ENCODE measurements around the gene OR51F2.
"Not testable (repeated sequence)": the region's sequence is repeated elsewhere in the genome, so short reads cannot be mapped to it uniquely, and the experiment has no call there.

The OR51F2 gene, protein sequence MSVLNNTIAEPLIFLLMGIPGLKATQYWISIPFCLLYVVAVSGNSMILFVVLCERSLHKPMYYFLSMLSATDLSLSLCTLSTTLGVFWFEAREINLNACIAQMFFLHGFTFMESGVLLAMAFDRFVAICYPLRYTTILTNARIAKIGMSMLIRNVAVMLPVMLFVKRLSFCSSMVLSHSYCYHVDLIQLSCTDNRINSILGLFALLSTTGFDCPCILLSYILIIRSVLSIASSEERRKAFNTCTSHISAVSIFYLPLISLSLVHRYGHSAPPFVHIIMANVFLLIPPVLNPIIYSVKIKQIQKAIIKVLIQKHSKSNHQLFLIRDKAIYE

DNA sequence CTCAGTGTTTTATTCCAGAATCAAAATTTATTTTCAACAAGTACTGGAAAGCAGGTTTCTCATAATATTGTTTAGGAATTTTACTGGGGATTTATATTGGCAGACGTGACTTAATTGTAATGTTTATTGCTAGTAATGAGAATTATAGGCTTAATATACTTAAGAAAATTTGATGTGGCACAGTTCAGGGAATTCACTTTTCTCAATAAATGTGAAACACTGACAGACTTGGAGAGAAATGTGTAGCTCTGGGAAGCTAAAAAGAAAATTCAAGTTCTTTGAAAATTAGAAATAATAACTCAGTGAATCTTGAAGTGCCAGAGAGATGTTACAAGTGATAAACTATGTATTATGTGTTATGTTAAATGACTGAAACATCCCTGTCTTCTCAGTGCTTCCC lies at the start of gene OR51F2:
TSS of gene OR51F2 (plus strand) at position 301 of the 400 bp plus-strand sequence. CDS start 101 bp downstream, outside the sequence.
- Mint-ChIP-seq H3K36me3 (no peaks in the 10 kb centered on the region), H3K4me1 (no peaks in the 10 kb centered on the region), H3K9me3 (no peaks in the 10 kb centered on the region), H3K4me3 (no peak within 1 kb of the TSS), H3K27ac (no peak within 1 kb of the TSS)
- ATAC-seq (no peak), DNase-seq (ENCODE audit: low spot score in 2 of 2) (no peak)

DNA sequence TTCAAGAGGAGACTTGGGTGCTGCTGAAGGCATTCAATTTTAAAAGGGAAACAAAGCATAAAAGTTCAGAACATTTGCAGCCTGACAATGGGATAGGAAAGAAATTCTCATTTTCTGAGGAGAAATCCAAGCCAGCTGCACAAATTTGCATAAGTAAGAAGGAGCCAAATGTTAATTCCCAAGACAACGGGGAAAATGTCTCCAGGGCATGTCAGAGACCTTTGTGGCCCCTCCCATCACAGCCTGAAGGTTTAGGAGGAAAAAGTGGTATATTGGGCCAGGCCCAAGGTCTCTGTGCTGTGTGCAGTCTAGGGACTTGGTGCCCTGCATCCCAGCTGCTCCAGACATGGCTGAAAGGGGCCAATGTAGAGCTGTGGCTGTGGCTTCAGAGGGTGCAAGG lies 38.7 kb upstream of the OR51F2 start:
- Mint-ChIP-seq H3K27ac (no peak overlapping the region), H3K9me3 (peaks cover 2% of the 10 kb centered on the region), H3K4me1 (no peaks in the 10 kb centered on the region), H3K4me3 (no peak overlapping the region), H3K36me3 (no peaks in the 10 kb centered on the region)
- ATAC-seq (no peak), DNase-seq (ENCODE audit: low spot score in 2 of 2) (no peak)

DNA sequence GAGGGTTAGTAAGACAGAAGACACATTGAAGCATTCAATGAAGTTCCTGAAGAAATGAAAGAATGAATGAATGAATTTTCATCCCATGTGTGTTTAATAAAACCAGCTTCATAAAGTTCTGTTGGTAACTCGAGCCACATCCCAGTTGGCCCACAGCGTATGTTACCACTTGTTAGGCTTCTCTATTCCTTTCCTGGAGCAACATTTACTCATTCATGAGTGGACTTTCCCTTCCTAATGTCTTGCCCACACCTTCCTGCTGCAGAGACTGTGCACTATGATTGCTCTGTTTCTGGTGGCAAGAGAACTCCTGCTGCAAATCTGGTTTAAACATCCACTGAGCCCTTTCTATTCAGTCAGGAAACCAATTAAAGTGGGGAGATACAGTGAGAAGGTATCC lies 23.9 kb upstream of the OR51F2 start:
- H3K27ac Mint-ChIP-seq = no peak overlapping the region
- ATAC-seq (no peak), DNase-seq (ENCODE audit: low spot score in 2 of 2) (no peak)
- H3K36me3 Mint-ChIP-seq = no peaks in the 10 kb centered on the region
- no peaks in the 10 kb centered on the region for H3K4me1 Mint-ChIP-seq
- no peaks in the 10 kb centered on the region for H3K9me3 Mint-ChIP-seq
- no peak overlapping the region for H3K4me3 Mint-ChIP-seq

DNA sequence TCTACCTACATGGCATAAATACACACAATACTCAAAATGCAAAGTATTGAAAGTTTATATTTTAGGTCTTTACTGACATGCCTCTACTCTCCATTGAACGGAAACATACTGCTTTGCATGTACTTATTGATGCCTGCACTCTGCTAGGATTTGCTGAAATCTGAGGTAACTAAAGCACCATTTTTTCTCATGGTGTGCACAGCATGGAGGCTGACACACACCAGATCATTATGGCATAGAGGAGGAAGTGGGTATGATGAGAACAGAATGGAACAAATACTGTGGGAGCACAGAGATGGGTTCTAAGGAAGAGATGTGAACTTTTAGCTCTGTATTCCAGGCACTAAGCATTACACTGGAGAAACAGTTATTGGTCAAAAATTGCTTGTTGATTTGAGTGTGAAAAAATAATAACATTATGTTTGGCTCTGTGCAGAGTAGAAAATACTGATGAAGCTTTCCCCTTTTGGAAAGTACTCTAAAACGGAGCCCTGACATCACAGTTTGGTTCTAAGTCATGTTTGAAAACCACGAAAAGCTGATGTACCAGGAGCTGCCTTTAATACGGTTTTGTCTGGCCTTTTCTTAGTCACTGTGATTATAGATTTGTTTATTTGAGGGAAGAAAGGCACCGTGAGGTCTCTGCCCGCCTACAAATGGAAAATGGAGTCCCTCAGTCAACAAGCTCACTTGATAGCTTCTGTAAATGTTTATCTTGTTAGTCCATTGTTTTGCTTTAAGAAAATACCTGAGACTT lies 22.5 kb upstream of the OR51F2 start:
- Mint-ChIP-seq H3K4me1 (no peaks in the 10 kb centered on the region), H3K27ac (no peak overlapping the region), H3K36me3 (no peaks in the 10 kb centered on the region), H3K4me3 (no peak overlapping the region), H3K9me3 (no peaks in the 10 kb centered on the region)
- DNase-seq (ENCODE audit: low spot score in 2 of 2) (no peak), ATAC-seq (peak; percentile 45)

DNA sequence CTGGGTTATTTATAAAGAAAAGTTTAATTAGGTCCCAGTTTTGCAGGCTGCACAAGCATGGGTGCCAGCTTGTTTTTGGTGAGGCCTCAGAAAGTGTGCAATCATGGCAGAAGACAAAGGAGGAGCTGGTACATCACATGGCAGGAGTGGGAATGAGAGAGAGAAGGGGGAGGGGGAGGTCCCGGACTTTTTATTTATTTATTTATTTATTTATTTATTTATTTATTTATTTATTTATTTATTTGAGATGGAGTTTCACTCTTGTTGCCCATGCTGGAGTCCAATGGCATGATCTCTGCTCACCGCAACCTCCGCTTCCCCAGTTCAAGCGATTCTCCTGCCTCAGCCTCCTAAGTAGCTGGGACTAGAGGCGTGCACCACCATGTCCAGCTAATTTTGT lies 19.8 kb upstream of the OR51F2 start:
- not testable (repeated sequence) for H3K9me3 Mint-ChIP-seq; H3K4me3 Mint-ChIP-seq; H3K27ac Mint-ChIP-seq; H3K36me3 Mint-ChIP-seq; DNase-seq (ENCODE audit: low spot score in 2 of 2); H3K4me1 Mint-ChIP-seq; ATAC-seq

DNA sequence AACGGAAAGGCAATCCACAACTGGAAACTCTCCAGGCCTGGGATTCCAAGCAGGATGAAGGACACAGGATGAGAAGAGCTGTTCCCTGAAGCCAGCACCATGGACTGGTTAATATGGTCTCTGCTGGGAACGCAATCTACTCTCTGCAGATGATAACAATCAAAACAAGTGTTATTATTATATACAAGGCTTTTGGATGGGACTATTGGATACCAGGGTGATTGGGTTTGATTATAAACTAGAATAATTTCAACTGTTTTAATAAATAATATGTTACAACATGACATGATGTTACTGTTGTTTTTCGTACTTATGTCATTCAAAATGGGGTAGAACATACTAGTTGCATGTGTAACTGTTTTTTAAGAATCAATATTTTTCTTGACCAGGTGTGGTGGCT lies 16.8 kb upstream of the OR51F2 start, which contains the start of gene OR52R1:
TSS of gene OR52R1 (minus strand) at position 101 of the 400 bp plus-strand sequence. CDS start at position 101, 0 bp downstream.
- no peaks in the 10 kb centered on the region for H3K9me3 Mint-ChIP-seq
- no peak within 1 kb of the TSS for H3K4me3 Mint-ChIP-seq
- no peak for ATAC-seq
- no peak for DNase-seq (ENCODE audit: low spot score in 2 of 2)
- H3K36me3 Mint-ChIP-seq = no peaks in the 10 kb centered on the region
- H3K27ac Mint-ChIP-seq = no peak within 1 kb of the TSS
- H3K4me1 Mint-ChIP-seq = no peaks in the 10 kb centered on the region

DNA sequence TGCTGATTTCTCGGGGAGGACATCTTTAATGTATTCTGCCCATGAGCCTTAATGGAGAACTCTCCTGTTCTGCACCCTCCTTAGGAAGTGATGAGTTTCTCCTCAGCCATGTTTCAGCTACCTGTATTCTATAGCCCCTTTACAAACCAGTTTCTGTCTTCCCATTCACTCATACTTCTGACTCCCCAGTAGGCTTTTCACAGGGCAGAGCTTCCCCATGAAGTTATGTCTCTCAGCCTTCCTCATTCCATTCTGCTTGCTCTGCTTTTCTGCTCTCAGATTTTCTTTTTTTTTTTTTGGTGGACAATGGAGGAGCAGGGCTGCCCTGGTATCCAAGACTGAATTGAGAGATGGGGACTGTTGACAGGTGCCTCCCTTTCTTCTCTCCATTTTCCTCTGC lies 12.6 kb upstream of the OR51F2 start:
- H3K4me1 Mint-ChIP-seq = no peaks in the 10 kb centered on the region
- no peaks in the 10 kb centered on the region for H3K9me3 Mint-ChIP-seq
- no peaks in the 10 kb centered on the region for H3K36me3 Mint-ChIP-seq
- ATAC-seq = no peak
- H3K27ac Mint-ChIP-seq = no peak overlapping the region
- no peak for DNase-seq (ENCODE audit: low spot score in 2 of 2)
- H3K4me3 Mint-ChIP-seq = no peak overlapping the region

DNA sequence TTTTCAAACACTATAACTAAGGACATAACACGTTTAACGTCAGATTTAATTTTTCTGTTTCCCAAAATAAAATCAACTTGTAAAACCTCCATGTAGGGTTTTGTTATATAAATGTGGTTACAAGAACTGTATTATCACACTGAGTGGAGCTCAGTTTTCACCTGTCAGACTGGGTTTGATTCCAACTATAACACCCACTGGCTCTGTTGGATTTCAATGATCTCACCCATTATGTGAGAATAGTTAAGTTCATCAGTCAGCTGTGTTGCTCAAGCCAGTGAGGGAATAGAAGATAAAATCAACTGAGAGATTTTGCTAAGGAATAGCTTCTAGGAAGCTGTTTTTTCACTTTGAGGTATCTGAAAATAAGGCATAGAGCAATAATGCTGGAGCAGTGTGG lies 11.9 kb upstream of the OR51F2 start:
- H3K27ac Mint-ChIP-seq = no peak overlapping the region
- H3K4me3 Mint-ChIP-seq = no peak overlapping the region
- no peaks in the 10 kb centered on the region for H3K4me1 Mint-ChIP-seq
- H3K9me3 Mint-ChIP-seq = no peaks in the 10 kb centered on the region
- no peaks in the 10 kb centered on the region for H3K36me3 Mint-ChIP-seq
- ATAC-seq (no peak), DNase-seq (ENCODE audit: low spot score in 2 of 2) (no peak)

DNA sequence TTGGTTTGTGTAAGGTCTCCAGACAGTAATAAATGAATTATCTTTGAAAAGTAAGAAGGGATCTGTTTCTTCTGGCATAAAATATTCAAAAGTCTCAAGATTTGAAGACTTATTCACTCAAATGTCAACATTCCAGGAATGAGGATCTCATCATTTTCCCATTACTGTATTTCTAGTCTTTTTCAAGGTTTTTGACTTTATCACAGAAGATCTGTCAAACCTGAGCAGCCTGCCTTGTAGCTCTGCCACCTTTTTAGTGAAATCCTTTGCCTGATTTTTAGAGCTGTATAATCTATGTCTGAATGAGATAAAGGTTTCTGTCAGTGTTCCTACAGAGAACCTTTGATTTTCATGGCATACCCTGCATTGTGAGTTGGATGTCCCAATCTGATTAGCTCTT lies 4.0 kb downstream of the OR51F2 start:
- H3K4me3 Mint-ChIP-seq = no peak overlapping the region
- H3K36me3 Mint-ChIP-seq = no peaks in the 10 kb centered on the region
- no peaks in the 10 kb centered on the region for H3K4me1 Mint-ChIP-seq
- no peak overlapping the region for H3K27ac Mint-ChIP-seq
- ATAC-seq = no peak
- no peaks in the 10 kb centered on the region for H3K9me3 Mint-ChIP-seq
- DNase-seq (ENCODE audit: low spot score in 2 of 2) = no peak

DNA sequence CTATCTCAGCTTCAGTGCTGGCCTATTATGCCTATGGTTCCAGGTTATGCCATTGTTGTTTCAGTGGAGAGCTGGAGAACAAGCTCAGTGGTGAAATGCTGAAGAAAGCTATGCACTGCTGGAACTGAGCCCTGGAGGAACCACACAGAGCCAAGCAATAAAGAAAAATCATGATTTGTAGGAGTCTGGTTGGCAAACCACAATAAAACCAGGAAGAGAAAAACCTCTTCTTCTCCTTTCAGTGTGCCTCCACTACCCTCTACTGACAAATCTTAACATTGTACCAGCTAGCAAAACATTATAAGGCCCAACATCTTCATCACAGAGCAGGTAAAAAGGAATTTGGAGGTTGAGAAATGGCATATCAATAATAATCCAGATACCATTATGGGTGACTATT lies 5.3 kb downstream of the OR51F2 start:
- Mint-ChIP-seq H3K27ac (no peak overlapping the region), H3K36me3 (no peaks in the 10 kb centered on the region), H3K4me1 (no peaks in the 10 kb centered on the region), H3K4me3 (no peak overlapping the region), H3K9me3 (no peaks in the 10 kb centered on the region)
- no peak for DNase-seq (ENCODE audit: low spot score in 2 of 2)
- ATAC-seq = no peak

DNA sequence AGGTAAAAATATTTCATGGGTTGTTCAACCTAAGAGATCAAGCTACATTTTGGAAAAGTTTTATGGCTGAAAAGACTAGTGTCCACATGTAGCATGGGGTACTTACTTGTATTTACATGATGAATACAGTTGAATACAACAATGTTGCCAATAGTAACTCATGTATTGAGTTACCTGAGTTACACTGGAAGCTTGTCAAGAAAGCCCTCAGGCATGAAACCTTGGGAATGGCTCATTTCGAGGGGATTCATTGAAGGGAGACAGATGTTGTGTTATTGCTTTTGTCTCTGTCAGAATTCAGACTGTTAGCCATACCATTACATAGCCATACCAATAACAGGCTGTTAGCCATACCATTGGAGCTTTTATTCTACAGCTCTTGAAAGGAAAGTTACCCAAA lies 9.2 kb downstream of the OR51F2 start:
- Mint-ChIP-seq H3K4me3 (no peak overlapping the region), H3K9me3 (no peaks in the 10 kb centered on the region), H3K27ac (no peak overlapping the region), H3K4me1 (no peaks in the 10 kb centered on the region), H3K36me3 (no peaks in the 10 kb centered on the region)
- ATAC-seq = no peak
- no peak for DNase-seq (ENCODE audit: low spot score in 2 of 2)

DNA sequence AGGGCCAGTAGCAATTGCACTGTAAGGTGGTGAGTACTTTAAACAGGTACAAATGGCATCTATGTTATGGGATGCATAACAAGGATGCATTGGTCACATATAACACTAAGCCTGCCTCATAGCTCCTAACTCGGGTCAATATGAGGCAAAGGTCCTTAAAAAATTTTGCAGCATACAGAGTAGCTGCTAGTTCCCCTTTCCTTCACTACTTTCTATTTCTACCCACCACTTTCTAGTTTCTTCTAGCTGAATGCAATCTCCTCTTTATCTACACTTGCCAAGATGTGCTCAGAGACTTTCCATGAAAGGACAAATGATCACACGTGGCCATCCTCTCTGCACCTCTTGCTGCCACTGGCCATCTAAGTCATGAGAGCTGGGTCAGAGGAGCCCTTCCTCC lies 9.8 kb downstream of the OR51F2 start:
- H3K36me3 Mint-ChIP-seq = no peaks in the 10 kb centered on the region
- no peaks in the 10 kb centered on the region for H3K9me3 Mint-ChIP-seq
- no peak for DNase-seq (ENCODE audit: low spot score in 2 of 2)
- no peak for ATAC-seq
- H3K27ac Mint-ChIP-seq = no peak overlapping the region
- no peak overlapping the region for H3K4me3 Mint-ChIP-seq
- H3K4me1 Mint-ChIP-seq = no peaks in the 10 kb centered on the region

DNA sequence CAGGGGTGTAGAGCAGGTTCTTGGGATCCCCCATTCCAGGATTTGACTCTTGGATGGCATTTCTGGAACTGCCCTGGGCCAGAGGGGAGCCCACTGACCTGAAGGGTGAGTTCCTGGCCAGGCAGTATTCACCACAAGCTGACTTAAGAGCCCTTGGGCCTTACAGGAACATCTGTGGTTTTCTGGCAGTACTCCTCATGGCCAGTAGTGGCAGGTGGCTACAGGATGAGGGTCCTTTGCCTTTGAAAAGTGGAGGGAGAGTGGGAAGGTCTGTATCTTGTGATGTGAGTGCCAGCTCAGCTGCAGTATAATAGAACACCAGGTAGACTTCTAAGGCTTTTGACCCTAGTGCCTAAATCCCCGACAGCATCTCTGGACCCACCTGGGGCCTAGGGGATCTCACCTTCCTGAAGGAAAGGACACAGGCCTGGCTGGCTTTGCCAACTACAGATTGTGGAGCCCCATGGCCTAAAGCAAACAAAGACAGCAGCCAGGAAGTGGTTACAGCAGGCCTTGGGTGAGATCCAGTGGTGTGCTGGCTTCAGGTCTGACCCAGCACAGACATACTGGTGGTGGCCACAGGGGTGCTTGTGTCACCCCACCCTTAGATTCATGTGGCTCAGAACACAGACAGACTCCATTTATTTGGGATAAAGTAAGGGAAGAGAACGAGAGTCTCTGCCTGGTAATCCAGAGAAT lies 18.9 kb downstream of the OR51F2 start:
- H3K36me3 Mint-ChIP-seq = no peaks in the 10 kb centered on the region
- no peak overlapping the region for H3K27ac Mint-ChIP-seq
- peak; percentile 16 for ATAC-seq

DNA sequence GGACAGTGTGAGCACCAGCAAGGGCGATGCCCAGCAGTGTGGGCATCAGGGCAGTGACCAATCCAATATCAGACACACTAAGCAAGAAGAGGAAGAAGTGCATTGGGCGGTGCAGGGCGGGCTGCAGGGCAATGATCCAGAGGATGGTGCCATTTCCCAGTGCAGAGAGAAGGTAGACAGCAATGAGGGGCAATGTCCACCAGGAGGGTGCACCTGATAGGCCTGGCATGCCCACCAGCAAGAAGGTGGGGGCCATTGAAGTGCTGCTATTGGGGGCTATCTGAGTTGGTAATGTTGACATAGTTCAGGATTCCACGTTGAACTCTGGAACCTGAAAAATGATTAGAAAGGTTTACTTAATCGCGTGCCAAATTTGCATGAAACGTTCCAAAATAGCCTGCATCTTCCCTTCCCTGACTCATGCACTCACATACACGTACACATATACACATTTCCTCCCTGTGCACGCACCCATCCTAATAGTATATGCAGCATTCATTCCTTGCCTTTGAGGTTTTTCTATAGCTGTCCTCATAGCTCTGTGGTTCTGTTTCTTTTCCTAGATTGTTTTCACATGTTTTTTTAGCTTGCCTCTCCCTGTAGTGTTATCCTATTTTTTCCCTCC lies 27.9 kb downstream of the OR51F2 start, which contains the start of gene OR51S1:
TSS of gene OR51S1 (minus strand) at position 301 of the 625 bp plus-strand sequence. CDS start at position 301, 0 bp downstream.
- Mint-ChIP-seq H3K4me3 (no peak within 1 kb of the TSS), H3K9me3 (peaks cover 2% of the 10 kb centered on the region), H3K36me3 (no peaks in the 10 kb centered on the region), H3K27ac (no peak within 1 kb of the TSS), H3K4me1 (no peaks in the 10 kb centered on the region)
- no peak for ATAC-seq
- no peak for DNase-seq (ENCODE audit: low spot score in 2 of 2)

More for the DNA sequence above, 18.9 kb downstream of the OR51F2 start:
- H3K4me3 Mint-ChIP-seq = no peak overlapping the region
- no peak for DNase-seq (ENCODE audit: low spot score in 2 of 2)
- peaks cover 3% of the 10 kb centered on the region for H3K9me3 Mint-ChIP-seq
- H3K4me1 Mint-ChIP-seq = no peaks in the 10 kb centered on the region

DNA sequence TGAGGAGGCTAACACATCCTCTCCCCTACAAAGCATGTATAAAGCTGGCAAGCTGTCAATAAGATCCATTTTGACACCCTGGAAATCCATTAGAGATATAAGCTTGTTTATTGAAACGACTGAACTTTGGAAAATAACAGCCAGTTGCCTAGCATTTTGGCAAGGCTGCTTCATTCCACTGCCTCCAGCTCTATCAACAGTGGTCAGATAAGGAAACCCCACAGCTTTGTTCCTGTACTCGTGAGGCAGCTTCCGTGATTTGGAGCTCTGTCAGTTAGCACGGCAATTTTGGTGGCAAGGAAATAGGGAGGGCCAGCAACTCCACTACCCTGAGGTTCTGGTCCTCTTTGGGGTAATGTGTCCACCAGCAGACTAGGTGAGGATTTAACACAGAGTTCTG lies 29.9 kb downstream of the OR51F2 start:
- Mint-ChIP-seq H3K4me1 (no peaks in the 10 kb centered on the region), H3K4me3 (no peak overlapping the region), H3K9me3 (no peaks in the 10 kb centered on the region), H3K27ac (no peak overlapping the region), H3K36me3 (no peaks in the 10 kb centered on the region)
- DNase-seq (ENCODE audit: low spot score in 2 of 2) = no peak
- ATAC-seq = no peak
